Measurements from ENCODE around the gene GSTA3.
"Not testable (repeated sequence)": the region's sequence is repeated elsewhere in the genome, so short reads cannot be mapped to it uniquely, and the experiment has no call there.

Gene GSTA3

GRCh38 chr6:52909531-52909930 is at the start of gene GSTA3:
Gene GSTA3 (minus strand): TSS chr6:52909698. CDS start chr6:52905834, 3,864 bp downstream.
- no peak for DNase-seq

- no peak for DNase-seq
These were observed 49.2 kb upstream of the GSTA3 start for GRCh38 chr6:52958546-52959255.

GRCh38 chr6:52955871-52956270 is 46.4 kb upstream of the GSTA3 start:
- DNase-seq = no peak

- no peak for DNase-seq
These were observed 44.7 kb upstream of the GSTA3 start for GRCh38 chr6:52953911-52954839.

- DNase-seq = no peak
These were observed 36.8 kb upstream of the GSTA3 start for GRCh38 chr6:52946306-52946705.

- not testable (repeated sequence) for DNase-seq
These were observed 33.3 kb upstream of the GSTA3 start for GRCh38 chr6:52942821-52943220.

- no peak for DNase-seq
These were observed 32.7 kb upstream of the GSTA3 start for GRCh38 chr6:52942221-52942620.

GRCh38 chr6:52937908-52938307 is 28.4 kb upstream of the GSTA3 start:
- no peak for DNase-seq

- DNase-seq = no peak
These were observed 24.3 kb upstream of the GSTA3 start for GRCh38 chr6:52933778-52934177.

- no peak for DNase-seq
These were observed 21.9 kb upstream of the GSTA3 start for GRCh38 chr6:52931351-52931750.

GRCh38 chr6:52929321-52930164 is 20.0 kb upstream of the GSTA3 start:
- no peak for DNase-seq

- DNase-seq = no peak
These were observed 18.0 kb upstream of the GSTA3 start for GRCh38 chr6:52927451-52927850.

- DNase-seq = no peak
These were observed 16.7 kb upstream of the GSTA3 start for GRCh38 chr6:52925919-52926792.

- no peak for DNase-seq
These were observed 15.5 kb upstream of the GSTA3 start for GRCh38 chr6:52925042-52925441.

- not testable (repeated sequence) for DNase-seq
These were observed 14.2 kb upstream of the GSTA3 start for GRCh38 chr6:52923689-52924088.

- no peak for DNase-seq
These were observed 12.7 kb upstream of the GSTA3 start for GRCh38 chr6:52922161-52922560.

GRCh38 chr6:52921743-52922142 is 12.2 kb upstream of the GSTA3 start:
- DNase-seq = no peak

GRCh38 chr6:52919511-52919910 is 10.0 kb upstream of the GSTA3 start:
- DNase-seq = not testable (repeated sequence)

- DNase-seq = not testable (repeated sequence)
These were observed 9.3 kb upstream of the GSTA3 start for GRCh38 chr6:52918771-52919170.

- not testable (repeated sequence) for DNase-seq
These were observed 8.7 kb upstream of the GSTA3 start for GRCh38 chr6:52918027-52918686.

GRCh38 chr6:52914516-52914915 is 5.0 kb upstream of the GSTA3 start:
- no peak for DNase-seq
